IMR-90 (cell line): Measurements from ENCODE around the gene SAXO1. TPM values are rescaled to one million over a fixed set of nuclear protein-coding genes. Genes with fewer than 3 reads are reported as not detected.

Experiments
- ATAC-seq: fragments of 200-7000 bp; cut with Tn5 transposase; 2 replicates; pipeline ENCODE4 v1.9.1; 2020; ENCODE audit warnings: low read depth, mild to moderate bottlenecking, moderate library complexity
- BruUV-seq: library from RNA; stranded (reverse); fragments of 400-500 nt; replicated peaks from 2 replicates; lab custom pipeline; 2021; lab: Mats Ljungman, UMichigan
- CTCF ChIA-PET: fragments of 300-600 bp; formaldehyde crosslinking; extraction: SDS; loops from one replicate; lab custom pipeline; 2021; ENCODE audit warnings: antibody characterized with exemption; lab: Yijun Ruan, JAX
- POLR2A ChIA-PET: fragments of 300-600 bp; sonication (Branson Sonifier 250); formaldehyde crosslinking; loops from one replicate; lab custom pipeline; 2022; ENCODE audit warnings: antibody characterized with exemption; ENCODE audit not compliant: unreplicated experiment; lab: Charles Lee
- DNase-seq: peaks from one replicate; pipeline ENCODE4 v3.0.0; 2013
- H2AFZ ChIP-seq: replicated peaks from 2 replicates; pipeline ENCODE3; 2013; ENCODE audit warnings: low read length, mild to moderate bottlenecking; ENCODE audit not compliant: poor library complexity
- H2AK5ac ChIP-seq: 2 replicates; pipeline ENCODE4 v1.6.1; 2013; ENCODE audit warnings: low read depth, low read length, inconsistent platforms
- H2AK9ac ChIP-seq: replicated peaks from 2 replicates; pipeline ENCODE3; 2013; ENCODE audit warnings: mild to moderate bottlenecking, low read depth, low read length, moderate library complexity; ENCODE audit not compliant: poor library complexity
- H2BK120ac ChIP-seq: 2 replicates; pipeline ENCODE4 v1.6.1; 2013; ENCODE audit warnings: low read depth, low read length, inconsistent platforms
- H2BK15ac ChIP-seq: 3 replicates; pipeline ENCODE4 v1.6.1; 2013; ENCODE audit warnings: low read depth, low read length, inconsistent platforms
- H2BK20ac ChIP-seq: 2 replicates; pipeline ENCODE4 v1.6.1; 2013; ENCODE audit warnings: low read depth, mild to moderate bottlenecking, inconsistent platforms, low read length, moderate library complexity
- H2BK5ac ChIP-seq: 2 replicates; pipeline ENCODE4 v1.6.1; 2013; ENCODE audit warnings: mild to moderate bottlenecking, low read depth, low read length, inconsistent platforms; ENCODE audit not compliant: poor library complexity, severe bottlenecking
- H3K14ac ChIP-seq: replicated peaks from 2 replicates; pipeline ENCODE4 v1.6.1; 2013; ENCODE audit warnings: low read depth, low read length, inconsistent platforms
- H3K18ac ChIP-seq: 2 replicates; pipeline ENCODE4 v1.6.1; 2013; ENCODE audit warnings: low read depth, low read length, control low read depth
- H3K23ac ChIP-seq: 2 replicates; pipeline ENCODE4 v1.6.1; 2013; ENCODE audit warnings: low read depth, low read length, inconsistent platforms
- H3K27ac ChIP-seq: 2 replicates; pipeline ENCODE4 v1.5.1; 2013; ENCODE audit warnings: mild to moderate bottlenecking, control low read depth, low read length; ENCODE audit not compliant: insufficient read depth
- H3K27me3 ChIP-seq: 2 replicates; pipeline ENCODE4 v1.6.1; 2013; ENCODE audit warnings: low read length; ENCODE audit not compliant: control insufficient read depth, insufficient read depth
- H3K36me3 ChIP-seq: 2 replicates; pipeline ENCODE4 v1.6.1; 2013; ENCODE audit warnings: low read length, mixed read lengths; ENCODE audit not compliant: control insufficient read depth, insufficient read depth
- H3K4ac ChIP-seq: 2 replicates; pipeline ENCODE4 v1.6.1; 2013; ENCODE audit warnings: low read depth, low read length, inconsistent platforms
- H3K4me1 ChIP-seq: 2 replicates; pipeline ENCODE4 v1.6.1; 2013; ENCODE audit warnings: low read length, mixed read lengths; ENCODE audit not compliant: control insufficient read depth, insufficient read depth
- H3K4me2 ChIP-seq: 2 replicates; pipeline ENCODE4 v1.6.1; 2013; ENCODE audit warnings: low read depth, mild to moderate bottlenecking, control low read depth, low read length, moderate library complexity
- H3K4me3 ChIP-seq: 2 replicates; pipeline ENCODE4 v1.5.1; 2013; ENCODE audit warnings: low read depth, mild to moderate bottlenecking, control low read depth, low read length, moderate library complexity; ENCODE audit not compliant: insufficient read depth
- H3K56ac ChIP-seq: 2 replicates; pipeline ENCODE4 v1.6.1; 2013; ENCODE audit warnings: low read length, inconsistent platforms; ENCODE audit not compliant: insufficient read depth; ENCODE audit errors: extremely low read depth
- H3K79me1 ChIP-seq, 2 experiments: 2 replicates each; pipeline ENCODE4 v1.6.1; 2013; ENCODE audit warnings: low read length in 2 of 2, inconsistent platforms in 1 of 2, low read depth in 1 of 2
- H3K9ac ChIP-seq: 2 replicates; pipeline ENCODE4 v1.6.1; 2013; ENCODE audit warnings: low read depth, low read length, control low read depth
- H3K9me1 ChIP-seq: 2 replicates; pipeline ENCODE4 v1.6.1; 2013; ENCODE audit warnings: low read length, inconsistent platforms; ENCODE audit not compliant: insufficient read depth
- H3K9me3 ChIP-seq: 2 replicates; pipeline ENCODE4 v1.6.1; 2013; ENCODE audit warnings: low read length; ENCODE audit not compliant: control insufficient read depth, insufficient read depth
- H4K20me1 ChIP-seq: 2 replicates; pipeline ENCODE4 v1.6.1; 2013; ENCODE audit warnings: low read length, inconsistent platforms; ENCODE audit not compliant: insufficient read depth
- H4K5ac ChIP-seq: 2 replicates; pipeline ENCODE4 v1.6.1; 2013; ENCODE audit warnings: mild to moderate bottlenecking, low read depth, low read length, control low read depth
- H4K8ac ChIP-seq, 2 experiments: 2 replicates each; pipeline ENCODE4 v1.6.1; 2013; ENCODE audit warnings: low read depth in 2 of 2, low read length in 2 of 2, control low read depth in 1 of 2, inconsistent platforms in 1 of 2
- H4K91ac ChIP-seq: 2 replicates; pipeline ENCODE4 v1.6.1; 2013; ENCODE audit warnings: low read depth, low read length, inconsistent platforms; ENCODE audit not compliant: insufficient read depth
- CTCF ChIP-seq: conservative IDR thresholded peaks from 2 replicates; pipeline ENCODE4 v1.5.1; 2012; ENCODE audit warnings: mild to moderate bottlenecking, low read depth, low read length, improper control_type of control experiment
- FOS ChIP-seq: fragments of 150-350 bp; IDR thresholded peaks from 2 replicates; pipeline ENCODE4 v1.6.1; 2016; ENCODE audit warnings: low read depth, low read length
- MXI1 ChIP-seq: IDR thresholded peaks from 2 replicates; pipeline ENCODE4 v1.6.1; 2012; ENCODE audit warnings: low read depth, mild to moderate bottlenecking, low read length, moderate library complexity, borderline replicate concordance
- RCOR1 ChIP-seq: IDR thresholded peaks from 2 replicates; pipeline ENCODE4 v1.6.1; 2012; ENCODE audit warnings: mild to moderate bottlenecking, low read length, improper control_type of control experiment; ENCODE audit not compliant: insufficient replicate concordance
- WGBS, 2 experiments: methylation state at CpG; one replicate each; pipeline versions ENCODE4 v1.1.5 to v1.1.7; 2013; ENCODE audit warnings: missing lambda C conversion rate in 2 of 2; ENCODE audit not compliant: insufficient read length in 1 of 2; ENCODE audit errors: extremely low coverage in 2 of 2; 5-methylcytosine and 5-hydroxymethylcytosine counted together
- dilution Hi-C: fragments of 300-500 bp; cut with HindIII; formaldehyde crosslinking; loops from one replicate; pipeline ENCODE4 v1.14.3; 2018; ENCODE audit warnings: low sequenced_read_pairs; ENCODE audit not compliant: unreplicated experiment
- in situ Hi-C: fragments of 300-500 bp; cut with MboI; formaldehyde crosslinking; loops from 3 replicates; pipeline ENCODE4 v1.14.3; 2019; ENCODE audit warnings: low sequenced_read_pairs, inconsistent platforms, mixed read lengths
- intact Hi-C: fragments of 100-400 bp; cut with micrococcal nuclease; formaldehyde crosslinking; loops from 2 replicates; pipeline ENCODE4 v1.10.0; 2022
- polyA plus RNA-seq, 3 experiments: library from polyadenylated mRNA; depleted of rRNA; stranded (reverse); fragments of >200 nt; gene quantifications; 2 replicates each; pipeline ENCODE4 v1.2.3, GENCODE V29; 2012; ENCODE audit warnings: low replicate concordance in 1 of 3
- total RNA-seq: library from RNA; depleted of rRNA; stranded (reverse); fragments of >200 nt; gene quantifications from 2 replicates; pipeline ENCODE4 v1.2.3, GENCODE V29; 2012
- TF ChIP-seq, protein P1 (sequence below): fragments of 150-350 bp; IDR thresholded peaks from 2 replicates; pipeline ENCODE4 v1.6.1; 2017; ENCODE audit warnings: mild to moderate bottlenecking, antibody characterized with exemption, low read length, low read depth

The SAXO1 gene
- total and polyA plus RNA-seq, 2 of the 4 experiments (the other 2 are of a cell fraction) = not detected

DNA sequence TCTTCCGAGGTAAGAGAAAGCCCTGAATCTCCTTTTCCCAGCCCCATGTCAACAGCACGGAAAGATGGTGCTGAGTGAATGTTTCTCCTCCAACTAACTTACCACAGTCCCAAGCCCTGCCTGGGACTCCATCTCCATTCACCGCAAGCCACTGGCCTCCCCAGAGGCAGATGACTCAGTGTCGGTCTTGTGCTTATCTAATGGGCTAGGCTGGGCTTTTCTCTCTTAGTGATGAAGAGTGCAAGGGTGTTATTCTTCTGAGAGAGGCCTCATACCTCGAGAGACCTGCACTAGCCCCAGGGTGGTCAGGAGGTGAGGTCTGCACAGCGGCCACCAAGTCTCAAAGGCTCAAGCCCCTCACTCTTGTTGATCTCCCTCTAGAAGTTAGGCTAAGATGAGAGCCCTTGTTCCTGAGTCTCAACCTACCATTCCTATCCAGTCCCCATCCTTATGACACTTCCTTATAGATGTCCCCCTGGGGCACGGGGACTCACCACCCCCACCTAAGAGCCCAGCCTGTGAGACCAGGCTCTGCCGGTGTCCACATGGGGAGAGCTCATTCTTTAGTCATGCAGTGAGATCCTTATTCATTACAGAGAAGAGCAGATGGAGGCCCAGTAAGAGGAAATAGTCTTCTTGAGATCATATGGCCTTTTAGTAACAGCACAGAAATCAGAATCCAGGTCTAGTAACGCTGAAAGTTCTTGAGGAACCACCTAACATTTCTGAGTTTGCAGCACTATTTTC, 127.0 kb downstream of the SAXO1 start:
- no peak overlapping the region for H3K4me2 ChIP-seq
- no peak overlapping the region for H3K18ac ChIP-seq
- no peak overlapping the region for H2AFZ ChIP-seq
- no peaks in the 10 kb centered on the region for H3K79me1 ChIP-seq
- H2AK5ac ChIP-seq = no peak overlapping the region; the same call in 1 of the 2 replicates
- in situ Hi-C loops = no loop called here
- no peaks in the 10 kb centered on the region for H4K20me1 ChIP-seq
- H3K9me3 ChIP-seq = no peaks in the 10 kb centered on the region
- H2BK120ac ChIP-seq = no peak overlapping the region; the same call in 1 of the 2 replicates
- H4K8ac ChIP-seq = no peak overlapping the region
- DNase-seq (peak; percentile 10), ATAC-seq (no peak)
- 0 out of 3 replicates have a peak overlapping the region, but pooled peaks have one; percentile 11 for H2BK15ac ChIP-seq
- H3K4ac ChIP-seq = peak overlapping the region; percentile 17; the same call in 1 of the 2 replicates
- dilution Hi-C loops = no loop called here
- POLR2A ChIA-PET = no interaction called here
- no peak overlapping the region for H3K56ac ChIP-seq
- intact Hi-C loops = no loop called here
- H2AK9ac ChIP-seq = no peak overlapping the region
- no peak overlapping the region for H3K4me3 ChIP-seq
- H3K14ac ChIP-seq = no peak overlapping the region
- BruUV-seq = no TSS peak
- H3K4me1 ChIP-seq = peaks cover 16% of the 10 kb centered on the region
- H4K91ac ChIP-seq = no peak overlapping the region
- H4K5ac ChIP-seq = no peak overlapping the region
- H3K9ac ChIP-seq = no peak overlapping the region
- no peak overlapping the region for H2BK5ac ChIP-seq
- no peak overlapping the region for H3K27ac ChIP-seq
- 80% methylated on average over 1 of the region's 9 CpGs; no CpG with 5 or more reads in 1 of the 2 experiments for WGBS, 2 experiments
- H3K27me3 ChIP-seq = no peaks in the 10 kb centered on the region
- TF ChIP-seq FOS = no peak
- TF ChIP-seq CTCF = no peak
- TF ChIP-seq, protein P1, sequence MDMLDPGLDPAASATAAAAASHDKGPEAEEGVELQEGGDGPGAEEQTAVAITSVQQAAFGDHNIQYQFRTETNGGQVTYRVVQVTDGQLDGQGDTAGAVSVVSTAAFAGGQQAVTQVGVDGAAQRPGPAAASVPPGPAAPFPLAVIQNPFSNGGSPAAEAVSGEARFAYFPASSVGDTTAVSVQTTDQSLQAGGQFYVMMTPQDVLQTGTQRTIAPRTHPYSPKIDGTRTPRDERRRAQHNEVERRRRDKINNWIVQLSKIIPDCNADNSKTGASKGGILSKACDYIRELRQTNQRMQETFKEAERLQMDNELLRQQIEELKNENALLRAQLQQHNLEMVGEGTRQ = no peak
- TF ChIP-seq RCOR1 = no peak
- TF ChIP-seq MXI1 = no peak
- H3K36me3 ChIP-seq = no peaks in the 10 kb centered on the region
- H3K23ac ChIP-seq = no peak overlapping the region
- CTCF ChIA-PET = no interaction called here
- H2BK20ac ChIP-seq = no peak overlapping the region
- H3K9me1 ChIP-seq = peaks cover 12% of the 10 kb centered on the region
